Measurements from ENCODE around the gene TRIM37. TPM values are rescaled to one million over a fixed set of nuclear protein-coding genes. Genes with fewer than 3 reads are reported as not detected.
"Not testable (repeated sequence)": the region's sequence is repeated elsewhere in the genome, so short reads cannot be mapped to it uniquely, and the experiment has no call there.

TRIM37 gene
- total and polyA plus RNA-seq, 5 donors from 2014 or later = 8.5 to 27.9 (median 11.4) TPM

GRCh38 chr17:58970609-58971450 lies 135.8 kb downstream of the TRIM37 start:
- no peaks in the 10 kb centered on the region for H3K9me3 Mint-ChIP-seq
- peaks cover 0 to 5% (median 0%) of the 10 kb centered on the region in 4 donors for H3K4me1 Mint-ChIP-seq
- DNase-seq = no peak
- no peaks in the 10 kb centered on the region for H3K4me1 ChIP-seq (ENCODE audit: control insufficient read depth, insufficient read depth, low read length, poor library complexity, severe bottlenecking)
- H3K27me3 ChIP-seq (ENCODE audit: control insufficient read depth, insufficient read depth, low read length) = no peaks in the 10 kb centered on the region
- no peaks in the 10 kb centered on the region for H3K36me3 Mint-ChIP-seq
- H3K4me3 Mint-ChIP-seq = no peak overlapping the region
- H3K36me3 ChIP-seq (ENCODE audit: control insufficient read depth, insufficient read depth, low read length) = no peaks in the 10 kb centered on the region
- no peaks in the 10 kb centered on the region for H3K9me3 ChIP-seq (ENCODE audit: control insufficient read depth in 2 of 2, low read length in 2 of 2)
- H3K27ac Mint-ChIP-seq = peak overlapping the region in 1 of 3 donors; percentile 16
- H3K27me3 Mint-ChIP-seq = no peaks in the 10 kb centered on the region
- no peak overlapping the region for H3K4me3 ChIP-seq (ENCODE audit: low read depth, low read length)
- H3K27ac ChIP-seq (ENCODE audit: insufficient read depth, low read length, poor library complexity, severe bottlenecking) = no peak overlapping the region
- no peak for ATAC-seq (ENCODE audit: low read depth in 2 of 2)

- Mint-ChIP-seq H3K4me1 (peaks cover 0 to 5% (median 0%) of the 10 kb centered on the region in 4 donors), H3K36me3 (no peaks in the 10 kb centered on the region), H3K27ac (no peak overlapping the region), H3K27me3 (no peaks in the 10 kb centered on the region), H3K9me3 (no peaks in the 10 kb centered on the region), H3K4me3 (no peak overlapping the region)
- Histone ChIP-seq H3K27ac (ENCODE audit: insufficient read depth, low read length, poor library complexity, severe bottlenecking) (no peak overlapping the region), H3K4me3 (ENCODE audit: low read depth, low read length) (no peak overlapping the region), H3K36me3 (ENCODE audit: control insufficient read depth, insufficient read depth, low read length) (no peaks in the 10 kb centered on the region), H3K27me3 (ENCODE audit: control insufficient read depth, insufficient read depth, low read length) (no peaks in the 10 kb centered on the region), H3K4me1 (ENCODE audit: control insufficient read depth, insufficient read depth, low read length, poor library complexity, severe bottlenecking) (no peaks in the 10 kb centered on the region), H3K9me3 (ENCODE audit: control insufficient read depth in 2 of 2, low read length in 2 of 2) (no peaks in the 10 kb centered on the region)
- DNase-seq = no peak
- no peak for ATAC-seq (ENCODE audit: low read depth in 2 of 2)
These were observed 137.1 kb downstream of the TRIM37 start for GRCh38 chr17:58969612-58970011.

GRCh38 chr17:58969156-58969555 lies 137.5 kb downstream of the TRIM37 start:
- no peaks in the 10 kb centered on the region for H3K36me3 Mint-ChIP-seq
- no peak overlapping the region for H3K4me3 Mint-ChIP-seq
- Histone ChIP-seq H3K9me3 (ENCODE audit: control insufficient read depth in 2 of 2, low read length in 2 of 2) (no peaks in the 10 kb centered on the region), H3K4me1 (ENCODE audit: control insufficient read depth, insufficient read depth, low read length, poor library complexity, severe bottlenecking) (no peaks in the 10 kb centered on the region), H3K27ac (ENCODE audit: insufficient read depth, low read length, poor library complexity, severe bottlenecking) (no peak overlapping the region), H3K36me3 (ENCODE audit: control insufficient read depth, insufficient read depth, low read length) (no peaks in the 10 kb centered on the region), H3K4me3 (ENCODE audit: low read depth, low read length) (no peak overlapping the region), H3K27me3 (ENCODE audit: control insufficient read depth, insufficient read depth, low read length) (no peaks in the 10 kb centered on the region)
- H3K27me3 Mint-ChIP-seq = no peaks in the 10 kb centered on the region
- ATAC-seq (ENCODE audit: low read depth in 2 of 2) (no peak), DNase-seq (no peak)
- H3K27ac Mint-ChIP-seq = no peak overlapping the region
- H3K4me1 Mint-ChIP-seq = peaks cover 0 to 5% (median 0%) of the 10 kb centered on the region in 4 donors
- H3K9me3 Mint-ChIP-seq = no peaks in the 10 kb centered on the region

- no peaks in the 10 kb centered on the region for H3K36me3 ChIP-seq (ENCODE audit: control insufficient read depth, insufficient read depth, low read length)
- Mint-ChIP-seq H3K9me3 (no peaks in the 10 kb centered on the region), H3K36me3 (no peaks in the 10 kb centered on the region), H3K27me3 (no peaks in the 10 kb centered on the region), H3K27ac (peak overlapping the region in 1 of 3 donors; percentile 70), H3K4me1 (peaks cover 0 to 5% (median 0%) of the 10 kb centered on the region in 4 donors), H3K4me3 (no peak overlapping the region)
- H3K9me3 ChIP-seq (ENCODE audit: control insufficient read depth in 2 of 2, low read length in 2 of 2) = no peaks in the 10 kb centered on the region
- H3K27ac ChIP-seq (ENCODE audit: insufficient read depth, low read length, poor library complexity, severe bottlenecking) = no peak overlapping the region
- H3K4me1 ChIP-seq (ENCODE audit: control insufficient read depth, insufficient read depth, low read length, poor library complexity, severe bottlenecking) = no peaks in the 10 kb centered on the region
- DNase-seq (no peak), ATAC-seq (ENCODE audit: low read depth in 2 of 2) (no peak)
- no peak overlapping the region for H3K4me3 ChIP-seq (ENCODE audit: low read depth, low read length)
- no peaks in the 10 kb centered on the region for H3K27me3 ChIP-seq (ENCODE audit: control insufficient read depth, insufficient read depth, low read length)
These were observed 138.1 kb downstream of the TRIM37 start for GRCh38 chr17:58968426-58969061.

- DNase-seq (no peak), ATAC-seq (ENCODE audit: low read depth in 2 of 2) (no peak)
- Mint-ChIP-seq H3K9me3 (no peaks in the 10 kb centered on the region), H3K36me3 (no peaks in the 10 kb centered on the region), H3K4me1 (peaks cover 0 to 5% (median 0%) of the 10 kb centered on the region in 4 donors), H3K27me3 (no peaks in the 10 kb centered on the region), H3K4me3 (no peak overlapping the region), H3K27ac (no peak overlapping the region)
- H3K4me1 ChIP-seq (ENCODE audit: control insufficient read depth, insufficient read depth, low read length, poor library complexity, severe bottlenecking) = no peaks in the 10 kb centered on the region
- no peaks in the 10 kb centered on the region for H3K9me3 ChIP-seq (ENCODE audit: control insufficient read depth in 2 of 2, low read length in 2 of 2)
- no peaks in the 10 kb centered on the region for H3K27me3 ChIP-seq (ENCODE audit: control insufficient read depth, insufficient read depth, low read length)
- no peak overlapping the region for H3K4me3 ChIP-seq (ENCODE audit: low read depth, low read length)
- no peaks in the 10 kb centered on the region for H3K36me3 ChIP-seq (ENCODE audit: control insufficient read depth, insufficient read depth, low read length)
- H3K27ac ChIP-seq (ENCODE audit: insufficient read depth, low read length, poor library complexity, severe bottlenecking) = no peak overlapping the region
These were observed 140.5 kb downstream of the TRIM37 start for GRCh38 chr17:58966208-58966607.

GRCh38 chr17:58965221-58965620 lies 141.5 kb downstream of the TRIM37 start:
- Histone ChIP-seq H3K4me3 (ENCODE audit: low read depth, low read length) (no peak overlapping the region), H3K27ac (ENCODE audit: insufficient read depth, low read length, poor library complexity, severe bottlenecking) (no peak overlapping the region), H3K4me1 (ENCODE audit: control insufficient read depth, insufficient read depth, low read length, poor library complexity, severe bottlenecking) (no peaks in the 10 kb centered on the region), H3K36me3 (ENCODE audit: control insufficient read depth, insufficient read depth, low read length) (no peaks in the 10 kb centered on the region), H3K27me3 (ENCODE audit: control insufficient read depth, insufficient read depth, low read length) (no peaks in the 10 kb centered on the region), H3K9me3 (ENCODE audit: control insufficient read depth in 2 of 2, low read length in 2 of 2) (no peaks in the 10 kb centered on the region)
- H3K27ac Mint-ChIP-seq = no peak overlapping the region
- H3K9me3 Mint-ChIP-seq = no peaks in the 10 kb centered on the region
- no peaks in the 10 kb centered on the region for H3K27me3 Mint-ChIP-seq
- no peaks in the 10 kb centered on the region for H3K36me3 Mint-ChIP-seq
- H3K4me1 Mint-ChIP-seq = peaks cover 0 to 5% (median 0%) of the 10 kb centered on the region in 4 donors
- ATAC-seq (ENCODE audit: low read depth in 2 of 2) (no peak), DNase-seq (no peak)
- H3K4me3 Mint-ChIP-seq = no peak overlapping the region

- DNase-seq = peak in 1 of 3 donors; percentile 27
- Histone ChIP-seq H3K36me3 (ENCODE audit: control insufficient read depth, insufficient read depth, low read length) (no peaks in the 10 kb centered on the region), H3K27ac (ENCODE audit: insufficient read depth, low read length, poor library complexity, severe bottlenecking) (no peak overlapping the region), H3K9me3 (ENCODE audit: control insufficient read depth in 2 of 2, low read length in 2 of 2) (no peaks in the 10 kb centered on the region), H3K27me3 (ENCODE audit: control insufficient read depth, insufficient read depth, low read length) (no peaks in the 10 kb centered on the region), H3K4me1 (ENCODE audit: control insufficient read depth, insufficient read depth, low read length, poor library complexity, severe bottlenecking) (no peaks in the 10 kb centered on the region), H3K4me3 (ENCODE audit: low read depth, low read length) (no peak overlapping the region)
- no peak for ATAC-seq (ENCODE audit: low read depth in 2 of 2)
- H3K9me3 Mint-ChIP-seq = no peaks in the 10 kb centered on the region
- no peak overlapping the region for H3K27ac Mint-ChIP-seq
- no peak overlapping the region for H3K4me3 Mint-ChIP-seq
- no peaks in the 10 kb centered on the region for H3K4me1 Mint-ChIP-seq
- peaks cover 13% of the 10 kb centered on the region for H3K27me3 Mint-ChIP-seq
- H3K36me3 Mint-ChIP-seq = no peaks in the 10 kb centered on the region
These were observed 146.6 kb downstream of the TRIM37 start for GRCh38 chr17:58960068-58960467.

- H3K4me1 ChIP-seq (ENCODE audit: control insufficient read depth, insufficient read depth, low read length, poor library complexity, severe bottlenecking); H3K36me3 Mint-ChIP-seq; H3K4me3 Mint-ChIP-seq; H3K36me3 ChIP-seq (ENCODE audit: control insufficient read depth, insufficient read depth, low read length); H3K4me3 ChIP-seq (ENCODE audit: low read depth, low read length); H3K27ac Mint-ChIP-seq; H3K27me3 ChIP-seq (ENCODE audit: control insufficient read depth, insufficient read depth, low read length); H3K9me3 ChIP-seq (ENCODE audit: control insufficient read depth in 2 of 2, low read length in 2 of 2); ATAC-seq (ENCODE audit: low read depth in 2 of 2); DNase-seq; H3K27ac ChIP-seq (ENCODE audit: insufficient read depth, low read length, poor library complexity, severe bottlenecking); H3K4me1 Mint-ChIP-seq: not testable (repeated sequence)
- Mint-ChIP-seq H3K27me3 (peaks cover 13% of the 10 kb centered on the region), H3K9me3 (peaks cover 0 to 10% (median 0%) of the 10 kb centered on the region in 7 donors)
These were observed 149.0 kb downstream of the TRIM37 start for GRCh38 chr17:58957725-58958073.

Measured in CD4-positive, CD25-positive, alpha-beta regulatory T cell (primary cell).